Posterior vena cava (tissue), 2 donors: ENCODE results near the gene SPG21. TPM values are rescaled to one million over a fixed set of nuclear protein-coding genes. Genes with fewer than 3 reads are reported as not detected.
"Not testable (repeated sequence)": the region's sequence is repeated elsewhere in the genome, so short reads cannot be mapped to it uniquely, and the experiment has no call there.

ENCODE experiments used
- DNase-seq: peaks from one replicate; pipeline ENCODE4 v3.0.0-alpha.2; 2020; ENCODE audit warnings: low spot score
- intact Hi-C, 2 donors: fragments of 100-400 bp; cut with DNase I; formaldehyde crosslinking; loops; one replicate each; pipeline versions ENCODE4 v1.14.1 to v1.14.2; 2022 to 2023
- long read RNA-seq, 2 donors: library from polyadenylated mRNA; unstranded; transcript quantifications; one replicate each; pipeline ENCODE4 v2.0.0, GENCODE V29; 2020 to 2021
- total RNA-seq, 2 donors: library from RNA; stranded (reverse); fragmentation: NEBNext Ultra II Directional; extraction: Animal tissue kit (Norgen Biotek cat#: 25700); gene quantifications; one replicate each; pipeline ENCODE4 v1.2.1, GENCODE V29; 2021
- donor health status: DM: yes; HTN: yes; CAD: no.
- donor health status: DM: yes; HTN: yes; CAD: no.

SPG21 gene
- total RNA-seq = 10 to 100 TPM; 65.8 to 78.2 TPM
- long read RNA-seq, donor 1, transcript SPG21-201 (9 exons, 1,822 nt) = major isoform, 32 of 42 reads
- long read RNA-seq, donor 1, partial matches to known transcripts = 4 of 42 reads
- long read RNA-seq, donor 1, other reads (novel, unspliced or antisense) = 5 of 42 reads
- long read RNA-seq, donor 2, transcript SPG21-203 (9 exons, 1,613 nt) = minor isoform, 6 of 104 reads
- long read RNA-seq, donor 2, transcript SPG21-201 (9 exons, 1,822 nt) = major isoform, 80 of 104 reads
- long read RNA-seq, donor 2, partial matches to known transcripts = 6 of 104 reads
- long read RNA-seq, donor 2, other reads (novel, unspliced or antisense) = 12 of 104 reads

DNA sequence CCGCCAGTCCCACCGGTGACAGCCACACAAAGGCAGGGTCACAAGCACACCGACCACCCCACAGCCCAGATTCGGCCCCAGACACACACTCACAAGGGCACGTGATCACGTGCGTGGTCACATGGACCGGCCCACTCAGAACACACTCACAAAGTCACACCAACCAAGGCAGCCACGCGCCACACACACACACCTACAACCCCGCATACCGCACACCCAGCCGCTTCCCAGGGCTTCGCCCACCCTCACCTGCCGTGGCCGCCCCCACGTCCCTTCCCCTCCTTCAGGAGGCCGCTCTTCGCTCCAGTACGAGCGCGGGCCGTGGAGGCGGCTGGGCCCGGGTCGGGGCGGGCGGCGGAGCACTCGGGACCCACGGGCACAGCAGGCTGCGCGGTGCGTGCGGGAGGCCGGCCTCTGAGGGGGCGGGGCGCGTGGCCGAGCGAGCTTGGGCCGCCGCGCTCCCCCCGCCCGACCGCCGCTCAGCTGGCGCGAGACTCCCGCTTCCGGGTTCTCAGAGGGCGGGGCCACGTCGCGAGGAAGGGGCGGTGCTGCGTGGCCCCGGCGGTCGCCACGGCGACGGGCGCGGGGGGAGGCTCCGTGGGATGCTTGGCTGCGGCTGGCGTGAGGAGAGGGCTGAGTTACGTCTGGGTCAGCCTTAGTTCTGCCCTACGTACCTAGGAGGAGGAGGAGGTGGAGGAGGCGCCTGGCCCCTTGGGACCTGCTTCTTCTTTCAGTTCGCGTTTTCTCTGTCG is at the start of gene SPG21:
Gene SPG21, minus strand, starts transcription at position 499 of the 752 bp plus-strand sequence. CDS start 6,345 bp downstream, outside the sequence.
- peak; percentile 98 for DNase-seq
- intact Hi-C loops = no loop called here

- intact Hi-C loops = loop anchor here in 1 of 2 donors (10.0 kb wide), 1 partner anchor 46 kb away; no protein-coding TSS in a partner anchor
Measured at GRCh38 chr15:65038836-65039235, 49.1 kb upstream of the SPG21 start.

GRCh38 chr15:65038428-65038827 is 48.7 kb upstream of the SPG21 start:
- intact Hi-C loops = loop anchor here in 1 of 2 donors (10.0 kb wide), 1 partner anchor 46 kb away; no protein-coding TSS in a partner anchor
- DNase-seq = peak; percentile 10

More at GRCh38 chr15:65038836-65039235, 49.1 kb upstream of the SPG21 start:
- DNase-seq = peak; percentile 24

- intact Hi-C loops = loop anchor here in 1 of 2 donors (10.0 kb wide), 1 partner anchor 47 kb away; no protein-coding TSS in a partner anchor
- no peak for DNase-seq
Measured at GRCh38 chr15:65037309-65037708, 47.6 kb upstream of the SPG21 start.

GRCh38 chr15:65034719-65035118 is 45.0 kb upstream of the SPG21 start:
- DNase-seq = no peak
- intact Hi-C loops = loop anchor here (5.0 to 10.0 kb wide), 2 partner anchors 50 to 68 kb away; no protein-coding TSS in a partner anchor

GRCh38 chr15:65033659-65034269 is 44.0 kb upstream of the SPG21 start:
- no peak for DNase-seq
- intact Hi-C loops = loop anchor here (5.0 to 10.0 kb wide), 2 partner anchors 51 to 69 kb away; no protein-coding TSS in a partner anchor

GRCh38 chr15:65032801-65033537 is 43.3 kb upstream of the SPG21 start:
- intact Hi-C loops = loop anchor here (5.0 to 10.0 kb wide), 2 partner anchors 52 to 69 kb away; no protein-coding TSS in a partner anchor
- peak; percentile 84 for DNase-seq

GRCh38 chr15:65029736-65030208 is 40.1 kb upstream of the SPG21 start:
- intact Hi-C loops = loop anchor here (5.0 to 10.0 kb wide), 2 partner anchors 55 to 73 kb away; no protein-coding TSS in a partner anchor
- DNase-seq = no peak

GRCh38 chr15:65028921-65029735 is 39.4 kb upstream of the SPG21 start, which contains the start of gene MTFMT:
Gene MTFMT (minus strand): TSS chr15:65029639. CDS start chr15:65029613, 26 bp downstream.
- DNase-seq = peak; percentile 97
- intact Hi-C loops = no loop called here

DNA sequence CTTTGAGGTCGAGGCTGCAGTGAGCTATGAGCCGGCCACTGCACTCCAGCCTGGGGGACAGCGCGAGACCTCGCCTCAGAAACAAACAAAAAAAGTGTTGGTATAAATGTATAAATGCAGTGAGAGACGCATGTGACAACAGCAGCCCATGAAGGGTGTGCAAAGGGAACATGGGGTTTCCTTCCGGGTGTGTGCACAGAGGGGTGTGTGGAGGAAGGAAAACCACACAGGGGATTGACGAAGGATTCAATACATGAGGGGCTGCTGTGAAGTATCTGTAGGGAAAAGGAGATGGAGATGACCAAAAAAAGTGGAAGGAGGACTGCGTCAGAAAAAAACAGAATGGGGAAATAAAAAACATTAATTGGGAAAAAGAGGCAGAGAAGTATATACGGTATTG is 38.6 kb upstream of the SPG21 start:
- no peak for DNase-seq
- intact Hi-C loops = no loop called here

GRCh38 chr15:65027593-65027992 is 37.9 kb upstream of the SPG21 start:
- DNase-seq = no peak
- intact Hi-C loops = loop anchor here in 1 of 2 donors (2.0 kb wide), 1 partner anchor 75 kb away; no protein-coding TSS in a partner anchor

GRCh38 chr15:65026756-65027155 is 37.0 kb upstream of the SPG21 start:
- no peak for DNase-seq
- intact Hi-C loops = loop anchor here in 1 of 2 donors (2.0 kb wide), 1 partner anchor 76 kb away; no protein-coding TSS in a partner anchor

DNA sequence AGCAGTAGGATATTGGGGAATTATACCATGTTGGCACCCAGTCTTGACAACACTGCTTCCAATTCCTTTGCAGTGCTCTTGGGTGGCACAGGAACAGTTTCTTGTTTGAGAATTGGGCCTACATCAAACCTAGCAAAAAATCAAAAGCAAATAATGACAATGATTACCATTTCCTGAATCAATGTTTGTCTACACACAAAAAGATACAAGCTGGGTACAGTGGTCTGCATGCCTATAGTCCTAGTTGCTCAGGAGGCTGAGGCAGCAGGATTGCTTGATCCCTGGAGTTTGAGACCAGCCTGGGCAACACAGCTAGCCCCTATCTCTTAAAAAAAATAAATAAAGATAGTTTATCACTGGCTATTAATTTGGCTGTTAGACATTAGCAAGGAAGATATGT is 31.8 kb upstream of the SPG21 start:
- intact Hi-C loops = loop anchor here in 1 of 2 donors (5.0 kb wide), 1 partner anchor 169 kb away; no protein-coding TSS in a partner anchor

GRCh38 chr15:65020419-65020818 is 30.7 kb upstream of the SPG21 start:
- DNase-seq = no peak
- intact Hi-C loops = loop anchor here in 1 of 2 donors (5.0 kb wide), 1 partner anchor 168 kb away; no protein-coding TSS in a partner anchor

More for the DNA sequence above, 31.8 kb upstream of the SPG21 start:
- DNase-seq = no peak

DNA sequence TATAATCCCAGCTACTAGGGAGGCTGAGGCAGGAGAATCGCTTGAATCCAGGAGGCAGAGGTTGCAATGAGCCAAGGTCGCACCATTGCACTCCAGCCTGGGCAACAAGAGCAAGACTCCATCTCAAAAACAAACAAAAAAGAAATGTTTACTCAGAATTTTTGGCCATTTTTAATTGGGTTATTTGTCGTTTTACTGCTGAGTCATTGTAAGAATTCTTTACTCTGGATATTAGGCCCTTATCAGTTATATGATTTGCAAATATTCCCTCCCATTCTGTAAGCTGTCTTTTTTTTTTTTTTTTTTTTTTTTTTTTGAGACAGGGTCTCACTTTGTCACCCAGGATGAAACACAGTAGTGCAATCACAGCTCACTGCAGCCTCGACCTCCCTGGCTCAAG is 21.5 kb upstream of the SPG21 start:
- intact Hi-C loops = not testable (repeated sequence)

DNA sequence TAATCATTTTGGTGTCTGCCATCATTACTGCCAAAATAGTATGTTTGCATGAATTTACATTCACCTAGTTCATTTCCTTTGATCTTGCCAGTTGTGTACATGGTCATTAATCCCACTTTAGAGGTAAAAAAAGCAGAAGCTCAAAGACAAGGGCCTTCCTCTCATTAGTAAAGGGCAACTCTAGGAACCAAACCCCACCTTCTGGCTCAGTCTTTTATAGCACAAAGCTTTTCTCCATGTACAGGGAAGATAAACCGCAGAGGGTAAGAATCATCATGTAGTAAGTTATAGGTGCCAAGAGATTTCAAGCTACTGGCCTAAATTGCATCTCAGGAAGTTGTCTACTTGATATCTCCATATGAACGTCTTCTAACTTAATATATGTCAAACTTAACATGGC is 19.3 kb upstream of the SPG21 start:
- no peak for DNase-seq
- intact Hi-C loops = no loop called here

More for the DNA sequence above, 21.5 kb upstream of the SPG21 start:
- DNase-seq = not testable (repeated sequence)

- no peak for DNase-seq
- intact Hi-C loops = no loop called here
Measured at GRCh38 chr15:65006876-65007275, 17.2 kb upstream of the SPG21 start.
